Kidney epithelial cell (primary cell): ENCODE measurements around the gene CTU2. TPM values are rescaled to one million over a fixed set of nuclear protein-coding genes. Genes with fewer than 3 reads are reported as not detected.

Experiments
- DNase-seq: peaks from one replicate; pipeline ENCODE4 v3.0.0-alpha.2; 2010; ENCODE audit warnings: low read depth
- H3K27me3 ChIP-seq: 2 replicates; pipeline ENCODE4 v1.6.0; 2011; ENCODE audit warnings: low read length; ENCODE audit not compliant: control insufficient read depth, insufficient read depth
- H3K36me3 ChIP-seq: 2 replicates; pipeline ENCODE4 v1.5.1; 2011; ENCODE audit warnings: low read length; ENCODE audit not compliant: control insufficient read depth, insufficient read depth
- H3K4me3 ChIP-seq: 2 replicates; pipeline ENCODE4 v1.5.1; 2011; ENCODE audit warnings: low read depth, mild to moderate bottlenecking, control low read depth, low read length
- total RNA-seq: library from RNA; depleted of rRNA; stranded (reverse); fragments of >200 nt; gene quantifications from 2 replicates; pipeline ENCODE4 v1.2.3, GENCODE V29; 2015
- TF ChIP-seq, protein P1 (sequence below): IDR thresholded peaks from 2 replicates; pipeline ENCODE4 v1.5.1; 2011; ENCODE audit warnings: mild to moderate bottlenecking, moderate library complexity, low read length, control low read depth, inconsistent platforms; ENCODE audit not compliant: insufficient read depth, poor library complexity, severe bottlenecking

The CTU2 gene
- total RNA-seq, 1 donor from 2014 or later: 12.8 TPM

DNA sequence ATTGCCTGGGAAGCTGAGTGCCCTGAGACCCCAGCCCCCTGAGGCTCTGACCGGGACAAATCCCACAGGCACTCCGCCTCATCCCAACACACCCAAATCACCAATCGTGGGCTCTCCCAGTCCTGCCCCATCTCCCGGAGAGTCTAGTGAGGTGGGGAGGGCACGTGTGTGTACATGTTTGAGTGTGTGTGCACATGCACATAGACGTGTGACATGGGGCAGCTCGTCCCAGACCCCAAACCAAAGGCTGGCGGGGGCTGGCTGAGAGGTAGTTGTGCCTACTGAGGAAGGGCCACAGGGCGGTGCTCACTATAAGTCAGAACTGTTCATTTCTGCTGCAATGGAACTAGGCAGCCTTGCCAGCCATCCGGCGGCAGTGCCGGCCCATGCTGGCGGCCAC lies 28.6 kb upstream of the CTU2 start:
- TF ChIP-seq, protein P1, sequence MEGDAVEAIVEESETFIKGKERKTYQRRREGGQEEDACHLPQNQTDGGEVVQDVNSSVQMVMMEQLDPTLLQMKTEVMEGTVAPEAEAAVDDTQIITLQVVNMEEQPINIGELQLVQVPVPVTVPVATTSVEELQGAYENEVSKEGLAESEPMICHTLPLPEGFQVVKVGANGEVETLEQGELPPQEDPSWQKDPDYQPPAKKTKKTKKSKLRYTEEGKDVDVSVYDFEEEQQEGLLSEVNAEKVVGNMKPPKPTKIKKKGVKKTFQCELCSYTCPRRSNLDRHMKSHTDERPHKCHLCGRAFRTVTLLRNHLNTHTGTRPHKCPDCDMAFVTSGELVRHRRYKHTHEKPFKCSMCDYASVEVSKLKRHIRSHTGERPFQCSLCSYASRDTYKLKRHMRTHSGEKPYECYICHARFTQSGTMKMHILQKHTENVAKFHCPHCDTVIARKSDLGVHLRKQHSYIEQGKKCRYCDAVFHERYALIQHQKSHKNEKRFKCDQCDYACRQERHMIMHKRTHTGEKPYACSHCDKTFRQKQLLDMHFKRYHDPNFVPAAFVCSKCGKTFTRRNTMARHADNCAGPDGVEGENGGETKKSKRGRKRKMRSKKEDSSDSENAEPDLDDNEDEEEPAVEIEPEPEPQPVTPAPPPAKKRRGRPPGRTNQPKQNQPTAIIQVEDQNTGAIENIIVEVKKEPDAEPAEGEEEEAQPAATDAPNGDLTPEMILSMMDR: no peak
- no peak for DNase-seq
- Histone ChIP-seq H3K27me3 (peaks cover 18% of the 10 kb centered on the region), H3K36me3 (no peaks in the 10 kb centered on the region), H3K4me3 (no peak overlapping the region)

- TF ChIP-seq, protein P1: no peak
- DNase-seq: no peak
- Histone ChIP-seq H3K4me3 (no peak overlapping the region), H3K27me3 (peaks cover 18% of the 10 kb centered on the region), H3K36me3 (no peaks in the 10 kb centered on the region)
Measured at GRCh38 chr16:88678224-88678979, 27.9 kb upstream of the CTU2 start.

- TF ChIP-seq, protein P1: no peak
- Histone ChIP-seq H3K36me3 (no peaks in the 10 kb centered on the region), H3K27me3 (peaks cover 33% of the 10 kb centered on the region), H3K4me3 (no peak overlapping the region)
- no peak for DNase-seq
Measured at GRCh38 chr16:88680554-88681083, 25.7 kb upstream of the CTU2 start.

GRCh38 chr16:88681084-88681680 lies 25.1 kb upstream of the CTU2 start:
- Histone ChIP-seq H3K4me3 (no peak overlapping the region), H3K36me3 (no peaks in the 10 kb centered on the region), H3K27me3 (peaks cover 39% of the 10 kb centered on the region)
- TF ChIP-seq, protein P1: peak; percentile 51
- no peak for DNase-seq

- DNase-seq: no peak
- no peaks in the 10 kb centered on the region for H3K36me3 ChIP-seq
- TF ChIP-seq, protein P1: no peak
- no peak overlapping the region for H3K4me3 ChIP-seq
- H3K27me3 ChIP-seq: peaks cover 42% of the 10 kb centered on the region
Measured at GRCh38 chr16:88681709-88682451, 24.4 kb upstream of the CTU2 start.
